ENCODE results near the gene CACNA1C.

- TF ChIP-seq, protein P1, sequence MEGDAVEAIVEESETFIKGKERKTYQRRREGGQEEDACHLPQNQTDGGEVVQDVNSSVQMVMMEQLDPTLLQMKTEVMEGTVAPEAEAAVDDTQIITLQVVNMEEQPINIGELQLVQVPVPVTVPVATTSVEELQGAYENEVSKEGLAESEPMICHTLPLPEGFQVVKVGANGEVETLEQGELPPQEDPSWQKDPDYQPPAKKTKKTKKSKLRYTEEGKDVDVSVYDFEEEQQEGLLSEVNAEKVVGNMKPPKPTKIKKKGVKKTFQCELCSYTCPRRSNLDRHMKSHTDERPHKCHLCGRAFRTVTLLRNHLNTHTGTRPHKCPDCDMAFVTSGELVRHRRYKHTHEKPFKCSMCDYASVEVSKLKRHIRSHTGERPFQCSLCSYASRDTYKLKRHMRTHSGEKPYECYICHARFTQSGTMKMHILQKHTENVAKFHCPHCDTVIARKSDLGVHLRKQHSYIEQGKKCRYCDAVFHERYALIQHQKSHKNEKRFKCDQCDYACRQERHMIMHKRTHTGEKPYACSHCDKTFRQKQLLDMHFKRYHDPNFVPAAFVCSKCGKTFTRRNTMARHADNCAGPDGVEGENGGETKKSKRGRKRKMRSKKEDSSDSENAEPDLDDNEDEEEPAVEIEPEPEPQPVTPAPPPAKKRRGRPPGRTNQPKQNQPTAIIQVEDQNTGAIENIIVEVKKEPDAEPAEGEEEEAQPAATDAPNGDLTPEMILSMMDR (IDR thresholded peaks at IDR 0.05) = no peak
- TF ChIP-seq POLR2A (IDR thresholded peaks at IDR 0.05) = no peak
Observed at GRCh38 chr12:2353691-2354090, 300.9 kb downstream of the CACNA1C start.
